Panc1 (cell line): ENCODE measurements around the gene SHE.

ENCODE experiments used
- POLR2AphosphoS5 ChIP-seq: IDR thresholded peaks from 2 replicates; pipeline ENCODE4 v1.6.1; 2012; ENCODE audit warnings: mild to moderate bottlenecking, low read depth, low read length, moderate library complexity
- TF ChIP-seq, protein P1 (sequence below): fragments of 450-650 bp; IDR thresholded peaks from 2 replicates; pipeline ENCODE4 v1.5.1; 2017; ENCODE audit warnings: mild to moderate bottlenecking
- TF ChIP-seq, protein P2 (sequence below), 2 experiments: IDR thresholded peaks; 2 replicates each; pipeline ENCODE4 v1.6.1; 2011 to 2012; ENCODE audit warnings: low read depth in 2 of 2, control low read depth in 1 of 2, low read length in 1 of 2, mild to moderate bottlenecking in 1 of 2, moderate library complexity in 1 of 2; ENCODE audit not compliant: insufficient read depth in 1 of 2

DNA sequence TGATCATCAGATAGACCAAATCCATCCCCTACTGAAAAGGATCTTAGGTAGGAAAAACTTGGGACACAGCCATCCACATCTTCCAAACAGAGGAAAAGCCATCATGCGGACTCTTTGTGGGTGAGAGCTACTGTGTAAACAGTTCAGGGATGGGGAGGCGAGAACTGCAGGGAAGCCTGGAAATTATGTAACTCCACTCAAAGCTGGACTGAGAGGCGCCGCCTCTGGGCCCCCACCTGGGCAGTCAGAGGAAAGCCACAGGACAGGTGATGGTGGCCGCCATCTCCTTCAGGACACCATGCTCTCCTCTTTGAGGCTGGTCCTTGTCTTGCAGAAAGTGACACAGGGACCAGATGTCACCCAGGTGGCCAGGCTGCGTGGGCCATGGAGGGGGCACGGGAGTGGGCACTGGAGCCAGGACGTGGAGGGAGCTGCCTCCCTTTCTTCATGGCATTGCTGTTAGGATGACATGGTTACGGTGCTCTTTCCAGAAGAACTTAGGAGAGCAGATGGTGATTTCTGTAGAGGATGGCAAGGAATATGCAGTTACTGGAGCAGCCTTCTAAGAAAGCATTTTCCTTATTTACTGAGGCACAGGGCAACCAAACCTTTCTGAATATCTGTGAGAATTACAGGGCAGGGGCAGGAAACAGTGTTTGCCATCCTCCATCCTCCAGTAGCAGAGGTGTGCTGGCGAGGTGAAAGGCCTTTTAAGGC lies 32.2 kb downstream of the SHE start:
- TF ChIP-seq, protein P1, sequence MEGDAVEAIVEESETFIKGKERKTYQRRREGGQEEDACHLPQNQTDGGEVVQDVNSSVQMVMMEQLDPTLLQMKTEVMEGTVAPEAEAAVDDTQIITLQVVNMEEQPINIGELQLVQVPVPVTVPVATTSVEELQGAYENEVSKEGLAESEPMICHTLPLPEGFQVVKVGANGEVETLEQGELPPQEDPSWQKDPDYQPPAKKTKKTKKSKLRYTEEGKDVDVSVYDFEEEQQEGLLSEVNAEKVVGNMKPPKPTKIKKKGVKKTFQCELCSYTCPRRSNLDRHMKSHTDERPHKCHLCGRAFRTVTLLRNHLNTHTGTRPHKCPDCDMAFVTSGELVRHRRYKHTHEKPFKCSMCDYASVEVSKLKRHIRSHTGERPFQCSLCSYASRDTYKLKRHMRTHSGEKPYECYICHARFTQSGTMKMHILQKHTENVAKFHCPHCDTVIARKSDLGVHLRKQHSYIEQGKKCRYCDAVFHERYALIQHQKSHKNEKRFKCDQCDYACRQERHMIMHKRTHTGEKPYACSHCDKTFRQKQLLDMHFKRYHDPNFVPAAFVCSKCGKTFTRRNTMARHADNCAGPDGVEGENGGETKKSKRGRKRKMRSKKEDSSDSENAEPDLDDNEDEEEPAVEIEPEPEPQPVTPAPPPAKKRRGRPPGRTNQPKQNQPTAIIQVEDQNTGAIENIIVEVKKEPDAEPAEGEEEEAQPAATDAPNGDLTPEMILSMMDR: no peak
- TF ChIP-seq, protein P2, sequence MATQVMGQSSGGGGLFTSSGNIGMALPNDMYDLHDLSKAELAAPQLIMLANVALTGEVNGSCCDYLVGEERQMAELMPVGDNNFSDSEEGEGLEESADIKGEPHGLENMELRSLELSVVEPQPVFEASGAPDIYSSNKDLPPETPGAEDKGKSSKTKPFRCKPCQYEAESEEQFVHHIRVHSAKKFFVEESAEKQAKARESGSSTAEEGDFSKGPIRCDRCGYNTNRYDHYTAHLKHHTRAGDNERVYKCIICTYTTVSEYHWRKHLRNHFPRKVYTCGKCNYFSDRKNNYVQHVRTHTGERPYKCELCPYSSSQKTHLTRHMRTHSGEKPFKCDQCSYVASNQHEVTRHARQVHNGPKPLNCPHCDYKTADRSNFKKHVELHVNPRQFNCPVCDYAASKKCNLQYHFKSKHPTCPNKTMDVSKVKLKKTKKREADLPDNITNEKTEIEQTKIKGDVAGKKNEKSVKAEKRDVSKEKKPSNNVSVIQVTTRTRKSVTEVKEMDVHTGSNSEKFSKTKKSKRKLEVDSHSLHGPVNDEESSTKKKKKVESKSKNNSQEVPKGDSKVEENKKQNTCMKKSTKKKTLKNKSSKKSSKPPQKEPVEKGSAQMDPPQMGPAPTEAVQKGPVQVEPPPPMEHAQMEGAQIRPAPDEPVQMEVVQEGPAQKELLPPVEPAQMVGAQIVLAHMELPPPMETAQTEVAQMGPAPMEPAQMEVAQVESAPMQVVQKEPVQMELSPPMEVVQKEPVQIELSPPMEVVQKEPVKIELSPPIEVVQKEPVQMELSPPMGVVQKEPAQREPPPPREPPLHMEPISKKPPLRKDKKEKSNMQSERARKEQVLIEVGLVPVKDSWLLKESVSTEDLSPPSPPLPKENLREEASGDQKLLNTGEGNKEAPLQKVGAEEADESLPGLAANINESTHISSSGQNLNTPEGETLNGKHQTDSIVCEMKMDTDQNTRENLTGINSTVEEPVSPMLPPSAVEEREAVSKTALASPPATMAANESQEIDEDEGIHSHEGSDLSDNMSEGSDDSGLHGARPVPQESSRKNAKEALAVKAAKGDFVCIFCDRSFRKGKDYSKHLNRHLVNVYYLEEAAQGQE (IDR thresholded peaks at IDR 0.05; ENCODE audit: insufficient read depth in 1 of 2, low read depth in 2 of 2, low read length in 1 of 2): no peak
- no peak for TF ChIP-seq POLR2AphosphoS5
